ENCODE measurements around the gene HRCT1. TPM values are rescaled to one million over a fixed set of nuclear protein-coding genes. Genes with fewer than 3 reads are reported as not detected.

Gene HRCT1
- total RNA-seq, 1 experiment from 2014 or later, result not detected

DNA sequence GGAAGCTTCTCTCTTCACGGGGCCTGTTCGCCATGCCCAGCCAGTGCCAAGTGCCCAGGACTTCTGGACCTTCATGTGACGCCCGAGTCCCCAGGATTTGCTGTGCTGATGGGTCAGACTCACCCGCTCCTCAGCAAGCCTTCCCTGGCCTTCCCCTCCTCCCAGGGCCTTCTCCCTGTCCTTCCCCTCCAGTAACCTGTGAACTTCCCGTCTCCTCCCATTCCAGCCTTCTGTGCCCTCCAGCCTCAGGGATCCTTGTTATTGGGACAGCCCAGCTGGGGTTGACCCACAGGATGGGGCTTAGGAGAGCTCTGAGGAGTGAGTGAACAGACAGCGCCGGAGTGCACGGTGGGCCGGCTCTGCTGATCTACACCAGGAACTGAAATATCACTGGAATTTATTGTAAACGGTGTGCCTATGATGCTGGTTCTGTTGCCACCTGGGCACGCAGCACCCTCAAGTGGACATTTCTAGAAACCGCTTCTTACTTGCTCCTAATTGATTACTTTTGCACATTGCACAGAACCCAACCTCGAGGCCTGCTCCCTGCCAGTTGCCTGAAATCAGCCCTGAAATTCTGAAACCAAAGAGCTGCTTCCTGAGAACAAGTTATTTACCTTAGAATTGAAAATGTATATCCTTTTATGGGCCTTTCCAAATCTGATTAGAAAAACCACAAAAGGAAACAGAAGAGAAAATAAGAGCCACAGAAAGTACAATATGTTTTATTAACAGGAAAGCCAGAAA is 4.8 kb downstream of the HRCT1 start:
- Histone ChIP-seq H2BK5ac (ENCODE audit: insufficient read length, low read length) (no peak overlapping the region), H3K4me1 (ENCODE audit: insufficient read depth, low read length) (peaks cover 9% of the 10 kb centered on the region; the same call in 1 of the 2 replicates), H3K23me2 (ENCODE audit: insufficient read length, low read depth, low read length, poor library complexity, severe bottlenecking) (no peaks in the 10 kb centered on the region), H3K27ac (ENCODE audit: insufficient read length, low read depth, low read length) (no peak overlapping the region), H3K9me3 (ENCODE audit: control insufficient read depth, low read depth, low read length) (no peaks in the 10 kb centered on the region), H4K20me1 (ENCODE audit: control insufficient read depth, insufficient read depth, insufficient read length) (no peaks in the 10 kb centered on the region), H2BK120ac (ENCODE audit: low read depth, low read length, poor library complexity, severe bottlenecking) (no peak overlapping the region), H3K18ac (ENCODE audit: insufficient read length, low read depth, low read length) (no peak overlapping the region), H3K79me2 (ENCODE audit: insufficient read depth, low read length) (no peaks in the 10 kb centered on the region), H4K91ac (ENCODE audit: insufficient read length, low read depth, low read length) (no peak overlapping the region), H2BK12ac (ENCODE audit: insufficient read length, low read depth, low read length) (no peak overlapping the region), H4K8ac (replicated peaks; ENCODE audit: insufficient read length, low read depth, low read length) (no peak overlapping the region), H2BK20ac (ENCODE audit: low read depth, low read length, poor library complexity, severe bottlenecking) (no peak overlapping the region), H3K4me2 (ENCODE audit: insufficient read depth, insufficient read length, low read length) (no peak overlapping the region), H4K5ac (ENCODE audit: insufficient read length, low read depth, low read length) (no peak overlapping the region), H2BK15ac (ENCODE audit: low read depth, low read length) (no peak overlapping the region), H3K27me3 (ENCODE audit: insufficient read depth, low read length) (no peaks in the 10 kb centered on the region), H3K9ac (ENCODE audit: extremely low read depth, insufficient read length, low read length) (no peak overlapping the region), H3T11ph (ENCODE audit: low read length) (no peak overlapping the region), H3K79me1 (ENCODE audit: insufficient read depth, low read depth, low read length, poor library complexity, severe bottlenecking) (no peaks in the 10 kb centered on the region), H2AFZ (ENCODE audit: low read length) (no peak overlapping the region), H3K4ac (ENCODE audit: low read depth, low read length) (no peak overlapping the region), H3K56ac (ENCODE audit: insufficient read length, low read depth, low read length) (no peak overlapping the region), H3K14ac (ENCODE audit: insufficient read depth, low read length) (no peak overlapping the region), H2AK5ac (ENCODE audit: insufficient read length, low read length) (no peak overlapping the region), H3K23ac (ENCODE audit: insufficient read length, low read depth, low read length) (no peak overlapping the region)
- Mint-ChIP-seq H3K9me3 (no peaks in the 10 kb centered on the region), H3K27ac (peak overlapping the region in 1 of 3 experiments; percentile 23; a peak in 3 of 7 replicates), H3K4me3 (no peak overlapping the region), H3K27me3 (ENCODE audit: low read depth) (peaks cover 4% of the 10 kb centered on the region), H3K36me3 (ENCODE audit: insufficient read depth in 1 of 3, low read depth in 3 of 3) (no peaks in the 10 kb centered on the region), H3K4me1 (peaks cover 36 to 37% of the 10 kb centered on the region in 2 experiments)
- DNase-seq, result no peak
- WGBS (ENCODE audit: extremely low coverage, insufficient read length, low lambda C conversion rate), result no CpG with 5 or more reads among the region's 14 CpGs
- TF ChIP-seq, protein P1, sequence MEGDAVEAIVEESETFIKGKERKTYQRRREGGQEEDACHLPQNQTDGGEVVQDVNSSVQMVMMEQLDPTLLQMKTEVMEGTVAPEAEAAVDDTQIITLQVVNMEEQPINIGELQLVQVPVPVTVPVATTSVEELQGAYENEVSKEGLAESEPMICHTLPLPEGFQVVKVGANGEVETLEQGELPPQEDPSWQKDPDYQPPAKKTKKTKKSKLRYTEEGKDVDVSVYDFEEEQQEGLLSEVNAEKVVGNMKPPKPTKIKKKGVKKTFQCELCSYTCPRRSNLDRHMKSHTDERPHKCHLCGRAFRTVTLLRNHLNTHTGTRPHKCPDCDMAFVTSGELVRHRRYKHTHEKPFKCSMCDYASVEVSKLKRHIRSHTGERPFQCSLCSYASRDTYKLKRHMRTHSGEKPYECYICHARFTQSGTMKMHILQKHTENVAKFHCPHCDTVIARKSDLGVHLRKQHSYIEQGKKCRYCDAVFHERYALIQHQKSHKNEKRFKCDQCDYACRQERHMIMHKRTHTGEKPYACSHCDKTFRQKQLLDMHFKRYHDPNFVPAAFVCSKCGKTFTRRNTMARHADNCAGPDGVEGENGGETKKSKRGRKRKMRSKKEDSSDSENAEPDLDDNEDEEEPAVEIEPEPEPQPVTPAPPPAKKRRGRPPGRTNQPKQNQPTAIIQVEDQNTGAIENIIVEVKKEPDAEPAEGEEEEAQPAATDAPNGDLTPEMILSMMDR (conservative IDR thresholded peaks at IDR 0.05), result peak; percentile 70

All from H9 (cell line).